Cerebellar nuclear complex (tissue), 1 donor: ENCODE data around the gene TTLL1.
"Not testable (repeated sequence)": the region's sequence is repeated elsewhere in the genome, so short reads cannot be mapped to it uniquely, and the experiment has no call there.

ENCODE experiments used
- DNase-seq, 2 experiments: peaks; one replicate each; lab custom pipeline; 2025; lab: John Stamatoyannopoulos, UW

Gene TTLL1

DNA sequence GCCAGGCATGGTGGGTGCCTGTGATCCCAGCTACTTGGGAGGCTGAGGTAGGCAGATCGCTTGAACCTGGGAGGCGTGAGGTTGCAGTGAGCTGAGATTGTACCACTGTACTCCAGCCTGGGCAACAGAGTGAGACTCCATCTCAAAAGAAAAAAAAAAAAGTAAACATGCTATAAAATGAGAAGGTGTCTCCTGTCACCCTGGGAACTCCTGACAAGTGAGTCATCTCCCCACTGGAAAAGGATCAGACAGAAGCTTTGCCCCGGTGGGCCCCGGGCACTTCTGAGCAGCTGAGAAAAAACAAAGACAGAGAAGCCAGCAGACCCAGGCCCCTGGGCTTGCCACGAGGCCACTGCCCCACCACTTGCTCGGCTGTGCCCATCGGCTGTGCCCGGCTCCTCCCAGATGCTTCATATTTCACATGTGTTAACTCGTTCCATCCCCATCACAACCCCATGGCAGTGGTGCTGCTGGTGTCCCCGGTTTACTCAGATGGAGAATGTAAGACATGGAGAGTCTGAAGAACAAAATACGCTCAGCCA, 22.3 kb downstream of the TTLL1 start:
- no peak for DNase-seq

- no peak for DNase-seq
These were observed 23.1 kb downstream of the TTLL1 start for GRCh38 chr22:43066134-43066533.

- DNase-seq = no peak
These were observed 29.0 kb downstream of the TTLL1 start for GRCh38 chr22:43060183-43060582.

DNA sequence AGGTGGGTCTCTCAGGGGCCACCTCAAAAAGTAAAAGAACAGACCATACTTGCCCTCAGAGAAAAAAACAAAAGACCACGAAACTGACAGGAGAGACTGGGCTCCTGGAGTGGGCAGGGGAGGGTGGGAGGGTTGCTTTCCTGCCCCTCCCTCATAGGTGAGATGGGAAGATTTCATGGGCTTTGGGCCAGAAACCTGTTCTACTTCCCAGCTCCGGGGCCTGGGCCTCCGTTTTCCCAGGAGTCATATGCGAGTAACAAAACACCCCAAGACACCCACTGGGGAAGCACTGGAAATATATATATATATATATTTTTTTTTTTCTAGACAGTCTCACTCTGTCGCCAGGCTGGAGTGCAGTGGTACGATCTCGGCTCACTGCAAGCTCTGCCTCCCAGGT, 31.6 kb downstream of the TTLL1 start:
- no peak for DNase-seq

DNA sequence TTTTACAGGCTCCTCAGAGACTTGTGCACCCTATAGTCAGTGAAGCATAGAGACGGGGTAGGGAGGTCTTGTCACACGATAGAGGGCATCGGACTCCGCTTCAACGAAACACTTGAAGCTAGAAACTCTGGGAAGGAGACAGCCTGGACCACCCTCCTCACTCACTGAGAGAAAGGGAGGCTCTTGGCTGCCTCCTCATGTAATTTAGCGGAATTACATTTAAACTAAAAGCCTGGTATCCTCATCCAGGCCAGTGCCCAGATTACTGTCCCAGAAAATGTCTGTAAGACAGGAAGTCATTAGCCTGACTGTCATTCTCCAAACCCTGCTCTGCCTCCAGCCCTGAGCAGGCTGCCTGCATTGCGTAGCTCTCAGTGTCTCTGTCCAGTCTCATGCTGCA, 36.0 kb downstream of the TTLL1 start:
- no peak for DNase-seq

- DNase-seq = no peak
These were observed 38.2 kb downstream of the TTLL1 start for GRCh38 chr22:43050995-43051394.

DNA sequence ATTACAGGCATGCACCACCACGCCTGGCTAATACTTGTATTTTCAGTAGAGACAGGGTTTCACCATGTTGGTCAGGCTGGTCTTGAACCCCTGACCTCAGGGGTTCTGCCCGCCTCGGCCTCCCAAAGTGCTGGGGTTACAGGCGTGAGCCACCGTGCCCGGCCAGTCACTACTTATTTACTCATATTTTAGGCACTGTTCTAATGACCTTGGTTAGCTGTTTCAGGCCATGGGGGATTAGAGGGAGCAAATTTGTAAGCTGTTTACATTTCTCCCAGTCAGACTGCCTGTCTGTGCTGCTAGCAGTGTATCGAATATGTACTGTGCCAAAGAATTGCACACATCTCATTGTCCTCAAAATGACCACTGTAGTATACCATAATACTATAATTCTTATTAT, 41.6 kb downstream of the TTLL1 start:
- no peak for DNase-seq

- DNase-seq = no peak
These were observed 44.9 kb downstream of the TTLL1 start for GRCh38 chr22:43044290-43044712.

DNA sequence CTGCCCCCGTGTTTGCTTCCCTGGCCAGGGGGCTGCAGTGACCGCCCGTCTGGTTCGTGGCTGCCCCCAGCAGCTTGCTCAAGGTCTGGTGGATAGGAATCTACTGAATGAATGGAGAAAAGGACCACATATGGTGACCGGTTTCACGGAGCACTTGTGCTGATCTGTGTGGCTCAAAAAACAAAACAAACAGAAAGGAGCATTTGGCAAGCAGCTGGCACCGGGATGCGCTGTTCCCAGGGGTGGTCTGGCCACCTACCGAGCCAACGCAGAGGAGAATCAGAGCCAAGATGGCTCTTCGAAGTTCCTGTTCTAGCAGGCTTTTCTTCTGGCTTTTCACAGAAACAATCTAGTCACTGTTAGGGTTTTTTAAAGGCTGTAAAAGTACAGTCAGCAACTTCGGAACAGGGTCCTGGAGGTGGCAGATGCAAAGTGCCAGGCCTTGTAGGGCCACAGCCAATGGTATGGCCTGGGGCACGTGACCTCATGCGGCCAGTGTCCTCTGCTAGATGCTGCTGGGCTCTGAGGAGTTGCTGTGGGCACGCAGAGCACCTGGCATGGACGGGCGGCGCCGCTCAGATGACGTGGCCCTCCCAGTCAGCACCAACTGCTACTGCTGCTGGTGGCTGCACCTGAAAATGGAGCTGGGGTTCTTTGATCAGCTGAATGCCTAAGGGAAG, 47.0 kb downstream of the TTLL1 start:
- DNase-seq = peak; percentile 25 to 43

GRCh38 chr22:43039800-43040199, 49.4 kb downstream of the TTLL1 start:
- no peak for DNase-seq

- no peak for DNase-seq
These were observed 50.9 kb downstream of the TTLL1 start for GRCh38 chr22:43038325-43038724.

- no peak for DNase-seq
These were observed 52.8 kb downstream of the TTLL1 start for GRCh38 chr22:43036282-43036829.

- no peak for DNase-seq
These were observed 53.9 kb downstream of the TTLL1 start for GRCh38 chr22:43035250-43035649.

DNA sequence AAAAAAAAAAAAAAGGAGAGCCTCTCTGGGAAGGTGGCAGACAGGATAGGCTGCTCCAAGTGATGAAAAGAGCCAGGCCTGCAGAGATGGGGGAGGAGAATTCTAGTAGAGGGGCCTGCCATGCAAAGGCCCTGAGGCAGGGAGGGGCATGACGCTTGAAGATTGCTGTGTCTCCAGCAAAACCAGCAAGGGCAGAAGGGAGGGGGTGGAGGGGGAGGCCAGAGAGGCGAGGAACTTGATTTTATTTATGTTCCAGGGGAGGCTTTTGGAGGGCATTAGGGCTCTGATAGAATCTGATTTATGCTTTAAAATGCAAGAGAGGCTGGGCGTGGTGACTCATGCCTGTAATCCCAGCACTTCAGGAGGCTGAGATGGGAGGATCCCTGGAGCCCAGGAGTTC, 57.6 kb downstream of the TTLL1 start:
- DNase-seq = no peak

DNA sequence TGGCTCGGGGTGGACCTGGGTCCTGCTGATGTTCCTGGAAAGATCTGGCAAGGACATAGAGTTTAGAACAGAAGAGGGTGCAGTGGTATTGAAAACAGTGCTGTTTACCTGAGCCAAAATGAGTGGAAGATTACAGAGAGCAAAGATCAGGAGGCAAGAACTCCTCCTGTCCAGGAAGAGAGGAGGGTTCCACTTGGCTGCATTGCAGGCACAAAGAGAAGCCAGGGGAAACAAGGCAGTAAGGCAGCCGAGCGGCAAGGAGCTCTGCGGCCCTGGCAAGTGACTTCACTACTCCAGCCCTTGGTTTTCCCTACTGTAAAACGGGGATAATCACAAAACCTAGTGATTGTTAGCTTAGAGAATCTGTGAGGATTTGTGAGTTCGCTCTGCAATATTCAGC, 70.6 kb downstream of the TTLL1 start:
- no peak for DNase-seq

DNA sequence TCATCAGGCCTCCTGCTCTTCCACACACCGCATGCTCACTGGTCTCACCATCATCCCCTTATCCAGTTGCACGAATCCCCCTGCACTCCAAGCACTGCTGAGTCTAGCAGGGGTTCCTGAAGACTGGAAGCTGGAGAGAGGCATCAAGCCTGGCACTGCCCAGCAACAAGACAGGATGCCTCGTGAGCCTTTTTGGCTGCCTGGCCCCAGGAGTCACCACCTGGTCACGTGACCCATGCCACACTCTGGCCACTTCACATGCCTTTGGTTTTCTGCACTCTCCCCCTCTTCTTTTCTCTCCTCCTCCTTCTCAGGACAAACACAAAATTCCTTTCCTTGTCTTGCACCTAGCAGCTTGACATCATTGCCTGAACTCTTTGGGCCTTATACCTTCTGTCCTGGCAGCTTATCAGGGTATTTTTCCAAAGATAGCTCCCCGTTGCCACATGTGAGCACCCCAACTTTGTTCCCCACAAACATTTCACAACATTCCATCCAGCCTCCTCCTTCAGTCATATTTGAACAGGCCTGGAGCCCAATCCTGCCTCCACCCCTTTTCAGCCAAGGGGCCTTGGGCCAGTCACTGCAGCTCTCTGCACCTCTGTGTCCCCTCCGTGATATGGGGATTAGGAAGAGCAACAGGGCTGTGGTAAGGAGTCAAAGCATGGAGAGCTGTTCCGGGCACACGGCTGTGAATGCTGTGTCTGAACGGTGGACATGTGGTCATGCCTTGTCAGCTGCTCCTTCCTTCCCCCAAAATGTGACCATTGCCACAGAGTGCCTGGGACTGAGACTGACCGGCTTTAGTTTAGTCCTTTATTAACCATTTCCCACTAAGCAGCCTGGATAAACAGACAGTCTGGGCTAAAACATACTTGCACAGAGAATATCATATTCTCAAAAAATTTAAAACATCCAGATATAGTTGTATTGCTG, 71.4 kb downstream of the TTLL1 start:
- no peak for DNase-seq

- not testable (repeated sequence) for DNase-seq
These were observed 73.0 kb downstream of the TTLL1 start for GRCh38 chr22:43016150-43016549.

DNA sequence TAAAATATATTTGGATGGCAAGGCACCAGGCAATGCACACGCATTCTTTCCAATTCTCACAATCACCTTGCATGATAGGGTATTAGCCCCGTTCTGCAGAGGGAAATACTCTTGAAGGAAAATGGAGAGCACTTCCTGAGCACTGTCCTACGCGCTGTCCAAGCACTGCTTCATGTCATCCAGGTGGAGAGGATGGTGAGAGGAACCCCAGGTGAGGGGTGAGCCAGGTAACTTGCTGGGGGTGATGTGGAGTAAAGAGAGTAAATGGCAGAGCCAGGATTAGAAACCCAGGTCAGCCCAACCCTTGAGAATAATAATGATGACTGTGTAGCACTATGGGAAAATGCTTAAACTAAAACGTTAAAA, 73.5 kb downstream of the TTLL1 start:
- DNase-seq = no peak

- DNase-seq = peak; percentile 97
These were observed 74.1 kb downstream of the TTLL1 start, which contains the start of gene PACSIN2 for GRCh38 chr22:43014869-43015676. Gene PACSIN2 (minus strand): TSS chr22:43015149. CDS start chr22:42912080, 103,069 bp downstream.

- no peak for DNase-seq
These were observed 74.8 kb downstream of the TTLL1 start for GRCh38 chr22:43014316-43014868.
